Peyer's patch (tissue), 4 donors: ENCODE data around the gene TAS2R50. TPM values are rescaled to one million over a fixed set of nuclear protein-coding genes. Genes with fewer than 3 reads are reported as not detected.

ENCODE experiments used
- DNase-seq, 3 donors: peaks; one replicate each; pipeline ENCODE4 v3.0.0-alpha.2; 2017 to 2019
- H3K27ac ChIP-seq, 4 donors: fragments of 200-600 bp; sonication (generic); one replicate each; pipeline ENCODE4 v1.5.1; 2016 to 2019
- H3K27me3 ChIP-seq, 2 donors: fragments of 200-600 bp; sonication (generic); one replicate each; pipeline ENCODE4 v1.5.1; 2019
- H3K36me3 ChIP-seq, 3 donors: fragments of 200-600 bp; sonication (generic); one replicate each; pipeline ENCODE4 v1.5.1; 2016 to 2019
- H3K4me1 ChIP-seq, 4 donors: fragments of 200-600 bp; sonication (generic); one replicate each; pipeline ENCODE4 v1.5.1; 2016 to 2019
- H3K4me3 ChIP-seq, 4 donors: fragments of 200-600 bp; sonication (generic); 1 replicate in 3 of 4; 2 replicates in 1 of 4; pipeline ENCODE4 v1.5.1; 2016 to 2019; ENCODE audit warnings: mild to moderate bottlenecking in 1 of 4
- H3K9me3 ChIP-seq, 4 donors: fragments of 200-600 bp; sonication (generic); one replicate each; pipeline ENCODE4 v1.5.1; 2016 to 2019; ENCODE audit warnings: mild to moderate bottlenecking in 1 of 4
- POLR2A ChIP-seq, 2 donors: fragments of 450-650 bp; IDR thresholded peaks; one replicate each; pipeline ENCODE4 v1.5.1; 2017; ENCODE audit warnings: antibody characterized with exemption in 2 of 2, mild to moderate bottlenecking in 2 of 2, moderate library complexity in 2 of 2
- total RNA-seq, 4 donors: library from RNA; depleted of rRNA; stranded (reverse); fragments of >200 nt; gene quantifications; one replicate each; pipeline ENCODE4 v1.1.0, GENCODE V29; 2016
- TF ChIP-seq, protein P1 (sequence below), 6 experiments: fragments of 450-650 bp in 4 of 6; fragments of 200-600 bp in 2 of 6; sonication (generic) in 1 of 6; IDR thresholded peaks; one replicate each; pipeline ENCODE4 v1.5.1; 2017 to 2019; ENCODE audit warnings: antibody characterized with exemption in 6 of 6, mild to moderate bottlenecking in 3 of 6, moderate library complexity in 1 of 6

Gene TAS2R50
- total RNA-seq, 4 donors from 2014 or later = 1.6 to 3.9 (median 1.9) TPM; not detected in 1

DNA sequence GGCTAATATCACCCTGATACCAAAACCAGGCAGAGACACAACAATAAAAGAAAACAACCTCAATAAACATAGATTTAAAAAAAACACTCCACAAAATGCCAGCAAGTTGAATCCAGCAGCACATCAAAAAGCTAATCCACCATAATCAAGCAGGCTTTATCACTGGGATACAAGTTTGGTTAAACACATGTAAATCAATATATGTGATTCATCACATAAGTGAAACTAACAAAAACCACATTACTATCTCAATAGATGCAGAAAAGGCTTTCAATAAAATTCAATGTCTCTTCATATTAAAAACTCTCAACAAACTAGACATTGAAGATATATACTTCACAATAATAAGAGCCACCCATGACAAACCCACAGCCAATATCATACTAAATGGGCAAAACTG lies 30.6 kb downstream of the TAS2R50 start:
- Histone ChIP-seq H3K27me3 (no peaks in the 10 kb centered on the region), H3K27ac (no peak overlapping the region), H3K9me3 (no peaks in the 10 kb centered on the region), H3K4me1 (no peaks in the 10 kb centered on the region), H3K4me3 (no peak overlapping the region), H3K36me3 (no peaks in the 10 kb centered on the region)
- no peak for TF ChIP-seq POLR2A (IDR thresholded peaks at IDR 0.05)
- TF ChIP-seq, protein P1, sequence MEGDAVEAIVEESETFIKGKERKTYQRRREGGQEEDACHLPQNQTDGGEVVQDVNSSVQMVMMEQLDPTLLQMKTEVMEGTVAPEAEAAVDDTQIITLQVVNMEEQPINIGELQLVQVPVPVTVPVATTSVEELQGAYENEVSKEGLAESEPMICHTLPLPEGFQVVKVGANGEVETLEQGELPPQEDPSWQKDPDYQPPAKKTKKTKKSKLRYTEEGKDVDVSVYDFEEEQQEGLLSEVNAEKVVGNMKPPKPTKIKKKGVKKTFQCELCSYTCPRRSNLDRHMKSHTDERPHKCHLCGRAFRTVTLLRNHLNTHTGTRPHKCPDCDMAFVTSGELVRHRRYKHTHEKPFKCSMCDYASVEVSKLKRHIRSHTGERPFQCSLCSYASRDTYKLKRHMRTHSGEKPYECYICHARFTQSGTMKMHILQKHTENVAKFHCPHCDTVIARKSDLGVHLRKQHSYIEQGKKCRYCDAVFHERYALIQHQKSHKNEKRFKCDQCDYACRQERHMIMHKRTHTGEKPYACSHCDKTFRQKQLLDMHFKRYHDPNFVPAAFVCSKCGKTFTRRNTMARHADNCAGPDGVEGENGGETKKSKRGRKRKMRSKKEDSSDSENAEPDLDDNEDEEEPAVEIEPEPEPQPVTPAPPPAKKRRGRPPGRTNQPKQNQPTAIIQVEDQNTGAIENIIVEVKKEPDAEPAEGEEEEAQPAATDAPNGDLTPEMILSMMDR (IDR thresholded peaks at IDR 0.05) = no peak
- no peak for DNase-seq

DNA sequence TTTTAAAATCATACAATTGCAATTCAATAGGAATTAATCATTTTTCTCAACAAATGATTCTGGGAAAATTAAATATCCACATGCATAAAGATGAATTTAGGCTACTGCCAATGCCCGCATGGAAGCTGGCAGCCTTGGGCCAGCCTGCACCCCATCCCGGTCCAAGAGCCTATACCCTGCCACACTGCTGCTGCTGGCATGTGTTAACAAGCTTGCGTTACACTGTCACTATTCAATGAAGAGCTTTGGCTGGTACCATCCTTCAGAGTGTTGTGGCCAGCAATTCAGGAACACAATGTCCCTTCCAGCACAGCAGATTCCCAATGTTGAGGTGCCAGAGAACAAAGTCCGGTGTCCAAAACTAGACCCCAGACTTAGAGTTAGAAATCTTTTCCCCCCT lies 34.1 kb downstream of the TAS2R50 start:
- Histone ChIP-seq H3K36me3 (no peaks in the 10 kb centered on the region), H3K4me3 (no peak overlapping the region), H3K27ac (no peak overlapping the region), H3K9me3 (no peaks in the 10 kb centered on the region), H3K27me3 (no peaks in the 10 kb centered on the region), H3K4me1 (no peaks in the 10 kb centered on the region)
- no peak for TF ChIP-seq POLR2A (IDR thresholded peaks at IDR 0.05)
- TF ChIP-seq, protein P1 (IDR thresholded peaks at IDR 0.05) = no peak
- no peak for DNase-seq

DNA sequence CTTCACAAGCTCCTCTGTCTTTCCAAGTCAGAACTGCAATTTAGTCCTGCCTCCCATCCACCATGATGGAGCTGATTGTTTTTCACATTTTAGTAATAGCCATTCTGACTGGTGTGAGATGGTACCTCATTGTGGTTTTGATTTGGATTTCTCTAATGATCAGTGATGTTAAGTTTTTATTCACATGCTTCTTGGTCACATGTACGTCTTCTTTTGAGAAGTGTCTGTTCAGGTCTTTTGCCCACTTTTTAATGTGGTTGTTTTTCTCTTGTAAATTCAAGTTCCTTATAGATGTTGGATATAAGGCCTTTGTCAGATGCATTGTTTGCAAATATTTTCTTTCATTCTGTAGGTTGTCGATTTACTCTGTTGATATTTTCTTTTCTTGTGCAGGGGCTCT lies 43.5 kb downstream of the TAS2R50 start:
- Histone ChIP-seq H3K9me3 (no peaks in the 10 kb centered on the region), H3K4me1 (no peaks in the 10 kb centered on the region), H3K27me3 (no peaks in the 10 kb centered on the region), H3K4me3 (no peak overlapping the region), H3K36me3 (no peaks in the 10 kb centered on the region), H3K27ac (no peak overlapping the region)
- no peak for TF ChIP-seq POLR2A (IDR thresholded peaks at IDR 0.05)
- TF ChIP-seq, protein P1 (IDR thresholded peaks at IDR 0.05) = no peak
- DNase-seq = no peak

DNA sequence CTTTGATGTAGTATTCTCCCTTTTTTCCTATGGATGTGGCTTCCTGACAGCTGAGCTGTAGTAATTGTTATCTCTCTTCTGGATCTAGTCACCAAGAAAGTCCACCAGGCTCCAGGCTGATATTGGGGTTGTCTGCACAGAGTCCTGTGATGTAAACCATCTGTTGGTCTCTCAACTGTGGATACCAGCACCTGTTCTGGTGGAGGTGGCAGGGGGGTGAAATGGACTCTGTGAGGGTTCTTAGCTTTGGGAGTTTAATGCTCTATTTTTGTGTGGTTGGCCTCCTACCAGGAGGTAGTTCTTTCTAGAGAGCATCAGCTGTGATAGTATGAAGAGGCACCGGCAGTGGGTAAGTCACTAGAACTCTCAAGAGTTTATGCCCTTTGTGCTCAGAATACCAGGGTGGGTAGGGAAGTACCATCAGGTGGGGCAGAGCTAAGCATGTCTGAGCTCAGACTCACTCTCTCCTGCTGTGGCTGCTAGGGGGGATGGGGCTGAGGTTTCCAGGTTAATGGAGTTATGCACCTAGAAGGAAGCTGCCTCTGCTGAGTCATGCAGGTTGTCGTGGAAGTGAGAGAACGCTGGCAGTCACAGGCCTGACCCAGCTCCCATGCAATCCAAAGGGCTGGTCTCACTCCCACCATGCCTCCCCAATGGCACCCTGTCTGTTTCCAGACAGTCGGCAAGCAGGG lies 44.6 kb downstream of the TAS2R50 start:
- Histone ChIP-seq H3K27ac (no peak overlapping the region), H3K36me3 (no peaks in the 10 kb centered on the region), H3K9me3 (no peaks in the 10 kb centered on the region), H3K27me3 (no peaks in the 10 kb centered on the region), H3K4me1 (no peaks in the 10 kb centered on the region), H3K4me3 (no peak overlapping the region)
- TF ChIP-seq, protein P1 (IDR thresholded peaks at IDR 0.05) = no peak
- TF ChIP-seq POLR2A (IDR thresholded peaks at IDR 0.05) = no peak
- no peak for DNase-seq

DNA sequence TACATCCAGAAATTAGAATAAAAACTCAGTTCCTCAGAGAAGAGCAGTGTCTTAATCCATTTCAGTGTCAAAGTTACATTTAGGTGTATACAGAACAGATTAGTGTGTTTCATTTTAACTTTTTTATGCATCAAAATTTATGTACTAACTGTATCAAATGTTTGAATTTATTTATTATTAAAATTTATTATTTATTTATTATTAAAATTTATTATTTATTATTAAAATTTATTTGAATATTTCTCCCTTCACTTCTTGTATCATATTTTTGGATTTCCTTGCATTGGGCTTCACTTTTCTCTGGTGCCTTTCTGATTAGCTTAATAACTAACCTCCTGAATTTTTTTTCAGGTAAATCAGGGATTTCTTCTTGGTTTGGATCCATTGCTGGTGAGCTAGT lies 45.3 kb downstream of the TAS2R50 start:
- no peaks in the 10 kb centered on the region for H3K36me3 ChIP-seq
- no peaks in the 10 kb centered on the region for H3K9me3 ChIP-seq
- TF ChIP-seq POLR2A (IDR thresholded peaks at IDR 0.05) = no peak
- TF ChIP-seq, protein P1 (IDR thresholded peaks at IDR 0.05) = no peak
- no peaks in the 10 kb centered on the region for H3K4me1 ChIP-seq
- no peak overlapping the region for H3K27ac ChIP-seq
- DNase-seq = no peak
- H3K27me3 ChIP-seq = no peaks in the 10 kb centered on the region
- H3K4me3 ChIP-seq = no peak overlapping the region

DNA sequence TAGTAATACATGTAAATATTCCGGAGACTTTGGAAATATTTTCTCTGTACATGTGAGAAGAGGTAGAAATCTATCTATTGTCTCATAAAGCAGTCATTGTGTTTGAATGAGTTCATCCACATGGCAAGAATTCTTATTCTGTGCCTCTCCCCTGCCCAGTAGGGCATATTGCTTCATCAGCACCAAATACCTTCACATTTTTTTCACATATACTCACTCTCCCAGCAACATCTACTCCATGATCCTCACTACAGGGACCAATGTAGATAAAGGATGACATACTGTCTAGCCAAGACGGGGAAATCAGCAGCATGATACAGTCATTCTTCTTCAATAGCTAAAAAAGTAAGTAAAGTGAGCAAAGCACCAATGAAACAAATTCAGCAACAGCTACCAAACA lies 46.3 kb downstream of the TAS2R50 start:
- Histone ChIP-seq H3K4me1 (no peaks in the 10 kb centered on the region), H3K27me3 (no peaks in the 10 kb centered on the region), H3K27ac (no peak overlapping the region), H3K4me3 (no peak overlapping the region), H3K36me3 (no peaks in the 10 kb centered on the region), H3K9me3 (no peaks in the 10 kb centered on the region)
- no peak for TF ChIP-seq POLR2A (IDR thresholded peaks at IDR 0.05)
- TF ChIP-seq, protein P1 (IDR thresholded peaks at IDR 0.05) = no peak
- no peak for DNase-seq
